Hematopoietic multipotent progenitor cell treated with erythropoietin and hydrocortisone succinate and interleukin-3 and kit ligand, for 8 days (in vitro differentiated cells): ENCODE measurements around the gene STC2.
A peak's percentile ranks its signal among the peaks of the same experiment; 100 is the strongest.

Experiments
- DNase-seq: peaks from one replicate; pipeline ENCODE4 v3.0.0-alpha.2; 2015

Gene STC2

GRCh38 chr5:173328844-173329490 is 753 bp upstream of the STC2 start:
- no peak for DNase-seq

- DNase-seq: no peak
These were observed 898 bp downstream of the STC2 start for GRCh38 chr5:173327084-173327947.

- DNase-seq: no peak
These were observed 1.7 kb downstream of the STC2 start for GRCh38 chr5:173326501-173326960.

GRCh38 chr5:173325091-173325698 is 3.0 kb downstream of the STC2 start:
- no peak for DNase-seq

GRCh38 chr5:173324115-173325001 is 3.9 kb downstream of the STC2 start:
- peak; percentile 79 for DNase-seq

GRCh38 chr5:173323799-173324114 is 4.5 kb downstream of the STC2 start:
- DNase-seq: no peak

GRCh38 chr5:173323106-173323798 is 5.0 kb downstream of the STC2 start:
- no peak for DNase-seq

- no peak for DNase-seq
These were observed 6.3 kb downstream of the STC2 start for GRCh38 chr5:173321886-173322285.

GRCh38 chr5:173320259-173320658 is 8.0 kb downstream of the STC2 start:
- no peak for DNase-seq

GRCh38 chr5:173319646-173320045 is 8.6 kb downstream of the STC2 start:
- DNase-seq: no peak

GRCh38 chr5:173318881-173319620 is 9.2 kb downstream of the STC2 start:
- DNase-seq: no peak

GRCh38 chr5:173318330-173318729 is 9.9 kb downstream of the STC2 start:
- DNase-seq: no peak

- no peak for DNase-seq
These were observed 10.4 kb downstream of the STC2 start for GRCh38 chr5:173317852-173318251.

GRCh38 chr5:173317091-173317730 is 11.0 kb downstream of the STC2 start:
- DNase-seq: no peak

GRCh38 chr5:173316339-173317020 is 11.7 kb downstream of the STC2 start:
- DNase-seq: no peak

GRCh38 chr5:173315495-173316338 is 12.5 kb downstream of the STC2 start:
- DNase-seq: no peak

- no peak for DNase-seq
These were observed 13.9 kb downstream of the STC2 start for GRCh38 chr5:173314166-173314952.

GRCh38 chr5:173313351-173313801 is 14.8 kb downstream of the STC2 start:
- no peak for DNase-seq

GRCh38 chr5:173312821-173313220 is 15.4 kb downstream of the STC2 start:
- no peak for DNase-seq
